Uterus (tissue), 2 donors: Measurements from ENCODE around the gene NHS.

Source experiments
- CTCF ChIP-seq, 4 experiments: fragments of 200-600 bp in 2 of 4; fragments of 450-650 bp in 2 of 4; sonication (generic) in 2 of 4; IDR thresholded peaks; one replicate each; pipeline ENCODE4 v1.5.1; 2016 to 2019; ENCODE audit warnings: antibody characterized with exemption in 4 of 4, mild to moderate bottlenecking in 2 of 4, moderate library complexity in 1 of 4
- POLR2A ChIP-seq, 2 donors: fragments of 450-650 bp; IDR thresholded peaks; one replicate each; pipeline ENCODE4 v1.6.1; 2016; ENCODE audit warnings: antibody characterized with exemption in 2 of 2, mild to moderate bottlenecking in 1 of 2, moderate library complexity in 1 of 2

- no peak for TF ChIP-seq CTCF (IDR thresholded peaks at IDR 0.05)
- no peak for TF ChIP-seq POLR2A (IDR thresholded peaks at IDR 0.05)
Measured at GRCh38 chrX:17409566-17410290, 34.7 kb downstream of the NHS start.
